Testis (tissue), 3 donors: ENCODE measurements around the gene ATG2A. TPM values are rescaled to one million over a fixed set of nuclear protein-coding genes. Genes with fewer than 3 reads are reported as not detected.

Experiments used
- DNase-seq: peaks from one replicate; pipeline ENCODE4 v3.0.0-alpha.2; 2019
- H3K27ac ChIP-seq, 2 donors: fragments of 200-600 bp; sonication (generic); one replicate each; pipeline ENCODE4 v1.5.1; 2019
- H3K27me3 ChIP-seq: fragments of 200-600 bp; sonication (generic); one replicate; pipeline ENCODE4 v1.5.1; 2019
- H3K36me3 ChIP-seq: fragments of 200-600 bp; sonication (generic); one replicate; pipeline ENCODE4 v1.5.1; 2017; ENCODE audit warnings: low read depth; ENCODE audit errors: missing control alignments
- H3K4me1 ChIP-seq: fragments of 200-600 bp; sonication (generic); one replicate; pipeline ENCODE4 v1.5.1; 2019
- H3K4me3 ChIP-seq, 2 donors: fragments of 200-600 bp; sonication (generic); one replicate each; pipeline ENCODE4 v1.5.1; 2017 to 2019
- H3K9me3 ChIP-seq: fragments of 200-600 bp; sonication (generic); one replicate; pipeline ENCODE4 v1.5.1; 2017
- CTCF ChIP-seq, 3 experiments: fragments of 450-650 bp in 2 of 3; fragments of 200-600 bp in 1 of 3; sonication (generic) in 1 of 3; IDR thresholded peaks; one replicate each; pipeline ENCODE4 v1.5.1; 2016 to 2019; ENCODE audit warnings: antibody characterized with exemption in 3 of 3, mild to moderate bottlenecking in 2 of 3, moderate library complexity in 1 of 3
- POLR2A ChIP-seq: fragments of 450-650 bp; IDR thresholded peaks from one replicate; pipeline ENCODE4 v1.6.1; 2017; ENCODE audit warnings: antibody characterized with exemption, mild to moderate bottlenecking, moderate library complexity
- WGBS, 2 donors: methylation state at CpG; one replicate each; pipeline ENCODE4 v1.1.5; 2018; 5-methylcytosine and 5-hydroxymethylcytosine counted together
- intact Hi-C: fragments of 100-400 bp; cut with DNase I; formaldehyde crosslinking; loops from one replicate; pipeline ENCODE4 v1.15.1; 2023; ENCODE audit warnings: low total_unique reads
- polyA plus RNA-seq: library from polyadenylated mRNA; stranded (reverse); fragments of 350-450 nt; fragmentation: Illumina TruSeq; extraction: RNeasy Lipid Tissue Mini Kit (QIAGEN cat#74804); gene quantifications from one replicate; pipeline ENCODE4 v1.2.3, GENCODE V29; 2014; ENCODE audit warnings: low read depth, low replicate concordance; ENCODE audit not compliant: insufficient read depth
- total RNA-seq, 2 donors: library from RNA; depleted of rRNA; stranded (reverse); fragments of >200 nt; gene quantifications; one replicate each; pipeline ENCODE4 v1.2.3, GENCODE V29; 2016

Gene ATG2A
- total and polyA plus RNA-seq, 3 donors from 2014 or later = 22.2 to 56.1 (median 51.1) TPM

DNA sequence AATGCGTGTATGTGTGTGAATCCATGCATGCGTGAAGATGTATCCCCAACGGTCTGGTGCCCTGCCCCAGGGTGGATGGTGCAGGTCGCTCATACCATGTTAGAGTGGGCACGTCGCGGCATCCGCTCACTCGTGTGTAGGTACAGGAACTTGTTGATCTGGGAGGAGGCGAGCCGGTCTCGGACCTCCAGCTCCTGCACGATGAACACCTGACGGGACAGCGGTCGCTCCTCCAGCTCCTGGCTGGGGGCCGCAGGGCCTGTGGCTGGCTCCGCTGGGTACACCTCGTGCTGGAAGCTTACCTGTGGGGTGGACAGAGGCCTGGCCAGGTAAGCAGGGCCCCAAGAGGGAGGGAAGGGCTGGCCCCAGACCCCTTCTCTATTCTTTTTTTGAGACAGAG is 18.5 kb downstream of the ATG2A start:
- 93% methylated on average over 19 of the region's 19 CpGs; no CpG with 5 or more reads in 1 of the 2 donors for WGBS, 2 donors
- H3K9me3 ChIP-seq = no peaks in the 10 kb centered on the region

GRCh38 chr11:64898076-64898445 is 18.9 kb downstream of the ATG2A start:
- Histone ChIP-seq H3K9me3 (no peaks in the 10 kb centered on the region), H3K4me3 (no peak overlapping the region), H3K4me1 (no peaks in the 10 kb centered on the region), H3K27ac (no peak overlapping the region), H3K27me3 (no peaks in the 10 kb centered on the region), H3K36me3 (no peaks in the 10 kb centered on the region)
- no peak for TF ChIP-seq CTCF (IDR thresholded peaks at IDR 0.05)
- no peak for TF ChIP-seq POLR2A
- intact Hi-C loops = no loop called here
- no peak for DNase-seq
- 80 to 85% methylated on average over 1 to 8 of the region's 9 CpGs for WGBS, 2 donors

More for the DNA sequence above, 18.5 kb downstream of the ATG2A start:
- no peaks in the 10 kb centered on the region for H3K36me3 ChIP-seq
- H3K4me1 ChIP-seq = no peaks in the 10 kb centered on the region
- intact Hi-C loops = no loop called here
- H3K27ac ChIP-seq = no peak overlapping the region
- no peaks in the 10 kb centered on the region for H3K27me3 ChIP-seq
- no peak overlapping the region for H3K4me3 ChIP-seq
- TF ChIP-seq POLR2A = no peak
- DNase-seq = no peak

DNA sequence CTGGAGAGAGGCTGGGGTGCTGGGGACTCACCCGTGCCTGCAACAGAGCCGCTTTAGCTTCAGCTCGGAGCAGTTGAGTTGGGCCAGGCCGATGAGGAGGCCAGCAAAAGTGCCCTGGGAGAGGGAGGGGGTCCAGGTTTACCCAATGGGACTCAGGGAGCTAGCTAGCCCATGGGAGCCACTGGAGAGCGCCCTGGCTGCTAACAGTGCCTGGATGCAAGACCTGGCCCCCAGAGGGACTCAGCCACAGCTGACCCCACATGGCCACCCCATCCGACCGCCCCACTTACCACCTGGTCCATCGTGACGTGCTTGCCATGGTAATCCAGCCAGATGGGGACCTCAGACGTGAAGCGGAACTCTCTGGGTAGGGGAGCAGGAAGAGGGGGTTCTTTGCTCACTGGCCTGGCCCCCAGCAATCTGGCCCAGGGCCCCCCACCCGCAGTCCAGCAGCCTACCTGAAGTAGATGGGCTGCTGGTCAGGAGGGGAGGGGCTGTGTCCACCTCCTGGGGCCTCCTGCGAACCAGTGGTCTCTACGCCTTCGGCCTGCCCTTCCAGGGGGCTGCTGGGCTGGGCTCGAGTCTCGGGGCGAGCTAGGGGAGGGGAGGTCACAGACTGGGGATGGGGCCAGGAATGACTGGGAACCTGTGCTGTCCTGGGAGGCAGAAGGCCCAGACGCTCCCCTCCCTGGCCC is 19.5 kb downstream of the ATG2A start:
- Histone ChIP-seq H3K9me3 (no peaks in the 10 kb centered on the region), H3K27me3 (no peaks in the 10 kb centered on the region), H3K27ac (no peak overlapping the region), H3K36me3 (no peaks in the 10 kb centered on the region), H3K4me1 (no peaks in the 10 kb centered on the region), H3K4me3 (no peak overlapping the region)
- 93% methylated on average over 8 to 19 of the region's 19 CpGs for WGBS, 2 donors
- intact Hi-C loops = no loop called here
- no peak for TF ChIP-seq CTCF (IDR thresholded peaks at IDR 0.05)
- no peak for TF ChIP-seq POLR2A
- DNase-seq = no peak

DNA sequence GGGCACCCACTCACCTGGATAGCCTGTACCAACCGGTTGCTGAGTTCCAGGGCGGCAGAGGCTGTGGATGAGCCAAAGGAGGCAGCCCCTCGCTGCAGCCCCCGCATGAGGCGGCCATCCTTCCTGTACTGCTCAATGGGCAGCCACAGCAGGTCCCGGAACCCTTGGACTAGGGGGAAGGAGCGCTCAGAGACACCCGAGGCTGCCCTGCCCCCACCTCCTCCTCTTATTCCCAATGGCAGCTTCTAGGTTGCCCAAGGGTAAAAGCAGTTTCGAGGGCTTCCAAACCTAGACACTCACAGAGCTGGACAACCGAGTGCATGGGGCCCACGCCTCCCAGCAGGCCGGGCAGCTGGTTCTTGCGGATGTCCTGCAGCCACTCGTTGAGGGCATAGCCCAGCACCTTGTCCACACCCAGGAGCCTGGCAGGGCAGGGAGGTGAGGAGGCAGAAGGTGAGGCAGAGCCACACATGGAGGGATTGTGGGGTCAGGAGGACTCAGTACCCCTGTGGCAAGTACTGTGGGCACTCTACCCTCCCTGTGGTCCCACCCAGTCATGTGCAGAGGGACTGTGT is 20.5 kb downstream of the ATG2A start:
- no peaks in the 10 kb centered on the region for H3K27me3 ChIP-seq
- WGBS, 2 donors = 94 to 100% methylated on average over 4 to 14 of the region's 14 CpGs
- H3K4me3 ChIP-seq = no peak overlapping the region
- H3K4me1 ChIP-seq = no peaks in the 10 kb centered on the region
- intact Hi-C loops = no loop called here
- H3K27ac ChIP-seq = no peak overlapping the region
- H3K36me3 ChIP-seq = no peaks in the 10 kb centered on the region
- DNase-seq = no peak
- no peaks in the 10 kb centered on the region for H3K9me3 ChIP-seq
- TF ChIP-seq CTCF (IDR thresholded peaks at IDR 0.05) (no peak), POLR2A (no peak)

GRCh38 chr11:64894812-64895452 is 22.1 kb downstream of the ATG2A start:
- no peak overlapping the region for H3K4me3 ChIP-seq
- H3K27ac ChIP-seq = no peak overlapping the region
- no peaks in the 10 kb centered on the region for H3K4me1 ChIP-seq
- TF ChIP-seq CTCF (IDR thresholded peaks at IDR 0.05) (no peak), POLR2A (no peak)
- no peaks in the 10 kb centered on the region for H3K36me3 ChIP-seq
- DNase-seq = no peak
- H3K9me3 ChIP-seq = no peaks in the 10 kb centered on the region
- no peaks in the 10 kb centered on the region for H3K27me3 ChIP-seq
- WGBS, 2 donors = 87 to 91% methylated on average over 11 to 39 of the region's 39 CpGs
- intact Hi-C loops = loop anchor here (5.0 kb wide), 1 partner anchor 48 kb away; no protein-coding TSS in a partner anchor
